B cell (primary cell): Measurements from ENCODE around the gene MFAP1. TPM values are rescaled to one million over a fixed set of nuclear protein-coding genes. Genes with fewer than 3 reads are reported as not detected.

Experiments
- ATAC-seq: fragments of 200-7000 bp; cut with Tn5 transposase; one replicate; pipeline ENCODE4 v1.10.0; 2021; ENCODE audit warnings: low read depth, mild to moderate bottlenecking, moderate number of reproducible peaks, moderate library complexity
- CTCF ChIA-PET: fragments of 350-600 bp; sonication (Branson Sonifier 250); formaldehyde crosslinking; loops from one replicate; lab custom pipeline; 2021; ENCODE audit warnings: antibody characterized with exemption, inconsistent platforms; lab: Charles Lee
- POLR2A ChIA-PET: fragments of 350-600 bp; sonication (Branson Sonifier 250); formaldehyde crosslinking; loops from one replicate; lab custom pipeline; 2021; ENCODE audit warnings: antibody characterized with exemption; lab: Charles Lee
- DNase-seq: peaks from one replicate; pipeline ENCODE4 v3.0.0; 2013
- H2AFZ ChIP-seq: 2 replicates; pipeline ENCODE4 v1.6.1; 2012; ENCODE audit warnings: mild to moderate bottlenecking, low read depth, low read length; ENCODE audit not compliant: insufficient read depth, poor library complexity, severe bottlenecking
- H3K27ac ChIP-seq, 2 donors: 1 replicate in 1 of 2; 2 replicates in 1 of 2; pipeline ENCODE4 v1.5.1; 2012 to 2013; ENCODE audit warnings: low read length in 2 of 2, mild to moderate bottlenecking in 2 of 2, moderate library complexity in 1 of 2
- H3K27me3 ChIP-seq, 4 experiments: fragments of 200-600 bp in 1 of 4; sonication (generic) in 1 of 4; replicated peaks in 1 of 4; 1 replicate in 2 of 4; 2 replicates in 2 of 4; pipeline versions ENCODE4 v1.6.1 to v1.7.0; 2013 to 2016; ENCODE audit warnings: low read length in 3 of 4, mild to moderate bottlenecking in 2 of 4, mixed read lengths in 1 of 4, moderate library complexity in 1 of 4; ENCODE audit not compliant: insufficient read depth in 4 of 4, control insufficient read depth in 3 of 4; ENCODE audit errors: control extremely low read depth in 1 of 4
- H3K36me3 ChIP-seq, 2 experiments: replicated peaks in 1 of 2; 1 replicate in 1 of 2; 2 replicates in 1 of 2; pipeline versions ENCODE4 v1.6.1 to v1.7.1; 2013; ENCODE audit warnings: low read length in 1 of 2; ENCODE audit not compliant: insufficient read depth in 2 of 2, control insufficient read depth in 1 of 2; ENCODE audit errors: control extremely low read depth in 1 of 2, extremely low read depth in 1 of 2
- H3K4me1 ChIP-seq, 2 donors: fragments of 200-600 bp in 1 of 2; sonication (generic) in 1 of 2; 1 replicate in 1 of 2; 2 replicates in 1 of 2; pipeline versions ENCODE4 v1.5.1 to v1.6.1; 2013 to 2017; ENCODE audit warnings: low read length in 2 of 2; ENCODE audit not compliant: control insufficient read depth in 2 of 2, insufficient read depth in 2 of 2
- H3K4me2 ChIP-seq: replicated peaks from 2 replicates; pipeline ENCODE3; 2012; ENCODE audit warnings: mild to moderate bottlenecking, low read depth, low read length; ENCODE audit not compliant: poor library complexity, severe bottlenecking
- H3K4me3 ChIP-seq, 5 experiments: fragments of 200-600 bp in 1 of 5; sonication (generic) in 1 of 5; 1 replicate in 3 of 5; 2 replicates in 2 of 5; pipeline versions ENCODE4 v1.5.1 to v1.7.0; 2011 to 2016; ENCODE audit warnings: low read length in 4 of 5, mild to moderate bottlenecking in 4 of 5, low read depth in 2 of 5, control low read depth in 1 of 5, moderate library complexity in 1 of 5; ENCODE audit not compliant: insufficient read depth in 1 of 5; ENCODE audit errors: control extremely low read depth in 1 of 5, extremely low read depth in 1 of 5
- H3K79me2 ChIP-seq: fragments of 200-600 bp; sonication (generic); one replicate; pipeline ENCODE4 v1.6.0; 2016; ENCODE audit warnings: low read length; ENCODE audit not compliant: control insufficient read depth, insufficient read depth
- H3K9ac ChIP-seq: fragments of 200-600 bp; sonication (generic); 2 replicates; pipeline ENCODE4 v1.6.1; 2017; ENCODE audit warnings: mild to moderate bottlenecking, low read length, moderate library complexity
- H3K9me3 ChIP-seq, 3 donors: one replicate each; pipeline versions ENCODE4 v1.6.1 to v1.7.1; 2013; ENCODE audit warnings: low read length in 2 of 3; ENCODE audit not compliant: control insufficient read depth in 2 of 3, insufficient read depth in 1 of 3; ENCODE audit errors: control extremely low read depth in 1 of 3
- H4K20me1 ChIP-seq: 2 replicates; pipeline ENCODE4 v1.6.0; 2012; ENCODE audit warnings: mild to moderate bottlenecking, low read length; ENCODE audit not compliant: insufficient read depth, control insufficient read depth, poor library complexity, severe bottlenecking
- H3K27ac Mint-ChIP-seq: one replicate; pipeline ENCODE4 v1.8.0; 2021; ENCODE audit warnings: mixed read lengths
- H3K27me3 Mint-ChIP-seq: one replicate; pipeline ENCODE4 v1.8.0; 2021; ENCODE audit warnings: mixed read lengths
- H3K4me1 Mint-ChIP-seq: one replicate; pipeline ENCODE4 v1.8.0; 2021; ENCODE audit warnings: mixed read lengths
- H3K4me3 Mint-ChIP-seq: one replicate; pipeline ENCODE4 v1.8.0; 2021; ENCODE audit warnings: mixed read lengths
- H3K9me3 Mint-ChIP-seq: one replicate; pipeline ENCODE4 v1.8.0; 2022; ENCODE audit warnings: mixed read lengths; ENCODE audit not compliant: insufficient read depth
- EZH2 ChIP-seq: IDR thresholded peaks from 2 replicates; pipeline ENCODE4 v1.6.1; 2012; ENCODE audit warnings: borderline replicate concordance, low read depth, mild to moderate bottlenecking, moderate library complexity, low read length; ENCODE audit not compliant: insufficient read depth, poor library complexity, severe bottlenecking
- WGBS: methylation state at CpG from one replicate; pipeline ENCODE4 v1.1.5; 2013; ENCODE audit warnings: missing lambda C conversion rate; ENCODE audit not compliant: insufficient coverage; 5-methylcytosine and 5-hydroxymethylcytosine counted together
- intact Hi-C: fragments of 100-400 bp; cut with micrococcal nuclease; formaldehyde crosslinking; loops from one replicate; pipeline ENCODE4 v1.10.0; 2022
- polyA plus RNA-seq: library from polyadenylated mRNA; depleted of rRNA; stranded (reverse); fragments of >200 nt; gene quantifications from 2 replicates; pipeline ENCODE4 v1.2.3, GENCODE V29; 2012
- total RNA-seq, 2 donors: library from RNA; stranded (reverse); fragments of 120-200 nt in 1 of 2; gene quantifications; 1 replicate in 1 of 2; 2 replicates in 1 of 2; pipeline versions ENCODE4 v1.2.3 to v1.2.4, GENCODE V29; 2013 to 2022
- TF ChIP-seq, protein P1 (sequence below): fragments of 200-600 bp; IDR thresholded peaks from one replicate; pipeline ENCODE4 v1.8.0; 2022; ENCODE audit warnings: antibody characterized with exemption, mild to moderate bottlenecking

The MFAP1 gene
- total and polyA plus RNA-seq, 2 donors (not counting 1 experiment from before 2014, with no cell fraction given), result 3.4 to 22.1 TPM

DNA sequence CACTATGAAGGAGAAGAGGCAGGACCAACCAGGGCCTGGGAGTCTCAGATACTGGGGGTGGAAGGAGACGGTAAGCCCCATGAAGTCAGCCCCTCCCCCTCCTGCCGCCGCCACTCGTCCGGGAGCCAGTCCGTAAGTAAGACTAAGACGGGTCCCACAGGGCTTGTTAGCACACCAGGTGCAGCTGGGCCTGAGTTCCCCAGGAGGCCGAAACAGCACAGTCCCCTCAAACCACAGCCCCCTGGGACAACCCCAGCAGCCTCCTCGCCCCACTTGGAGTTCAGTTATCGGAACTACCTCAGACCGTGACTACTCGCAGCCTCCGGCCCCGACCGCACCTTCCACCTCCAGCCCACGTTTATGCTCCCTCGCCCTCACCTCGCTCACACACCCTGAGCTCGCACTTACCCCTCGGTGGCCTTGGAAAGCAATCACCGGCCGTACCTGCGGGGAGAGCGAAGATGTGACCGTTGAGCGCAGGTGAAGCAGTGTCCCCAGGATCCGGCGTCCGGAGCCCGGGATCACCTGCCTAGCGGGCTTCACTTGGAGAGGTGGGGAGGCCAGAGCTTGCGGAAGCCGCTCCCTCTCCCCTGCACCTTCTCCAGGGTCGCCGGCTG lies 48.3 kb downstream of the MFAP1 start:
- H3K27ac Mint-ChIP-seq, result peak overlapping the region; percentile 97
- no peaks in the 10 kb centered on the region for H3K9me3 ChIP-seq
- peaks cover 44% of the 10 kb centered on the region for H3K4me1 Mint-ChIP-seq
- no peaks in the 10 kb centered on the region for H3K27me3 ChIP-seq
- H3K4me3 Mint-ChIP-seq, result peak overlapping the region; percentile 96
- H3K79me2 ChIP-seq, result peaks cover 10% of the 10 kb centered on the region
- peak overlapping the region; percentile 73 to 76 for H3K27ac ChIP-seq
- ChIA-PET POLR2A (interaction anchor here (0.6 to 4.8 kb wide), 13 partner anchors 11 to 1282 kb away, joined by 3 to 72 read pairs (median 8); partner anchors contain the start of genes HYPK, MFAP1, PDIA3 and SERF2), CTCF (interaction anchor here (0.8 to 11.4 kb wide), 12 partner anchors 8 to 67 kb away, joined by 3 to 150 read pairs (median 6); partner anchors contain the start of genes HYPK, SERF2, SERINC4 and WDR76)
- H3K4me1 ChIP-seq, result peaks cover 16 to 30% of the 10 kb centered on the region in 2 donors
- intact Hi-C loops, result loop anchor here (1.0 kb wide), 4 partner anchors 16 to 48 kb away; partner anchors contain the start of genes MFAP1 and SERF2
- no peak for TF ChIP-seq EZH2
- TF ChIP-seq, protein P1, sequence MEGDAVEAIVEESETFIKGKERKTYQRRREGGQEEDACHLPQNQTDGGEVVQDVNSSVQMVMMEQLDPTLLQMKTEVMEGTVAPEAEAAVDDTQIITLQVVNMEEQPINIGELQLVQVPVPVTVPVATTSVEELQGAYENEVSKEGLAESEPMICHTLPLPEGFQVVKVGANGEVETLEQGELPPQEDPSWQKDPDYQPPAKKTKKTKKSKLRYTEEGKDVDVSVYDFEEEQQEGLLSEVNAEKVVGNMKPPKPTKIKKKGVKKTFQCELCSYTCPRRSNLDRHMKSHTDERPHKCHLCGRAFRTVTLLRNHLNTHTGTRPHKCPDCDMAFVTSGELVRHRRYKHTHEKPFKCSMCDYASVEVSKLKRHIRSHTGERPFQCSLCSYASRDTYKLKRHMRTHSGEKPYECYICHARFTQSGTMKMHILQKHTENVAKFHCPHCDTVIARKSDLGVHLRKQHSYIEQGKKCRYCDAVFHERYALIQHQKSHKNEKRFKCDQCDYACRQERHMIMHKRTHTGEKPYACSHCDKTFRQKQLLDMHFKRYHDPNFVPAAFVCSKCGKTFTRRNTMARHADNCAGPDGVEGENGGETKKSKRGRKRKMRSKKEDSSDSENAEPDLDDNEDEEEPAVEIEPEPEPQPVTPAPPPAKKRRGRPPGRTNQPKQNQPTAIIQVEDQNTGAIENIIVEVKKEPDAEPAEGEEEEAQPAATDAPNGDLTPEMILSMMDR, result no peak
- ATAC-seq, result peak; percentile 74
- peaks cover 10 to 37% of the 10 kb centered on the region in 2 experiments for H3K36me3 ChIP-seq
- peak overlapping the region; percentile 78 for H3K9ac ChIP-seq
- 8% methylated on average over 35 of the region's 35 CpGs for WGBS
- H3K9me3 Mint-ChIP-seq, result no peaks in the 10 kb centered on the region
- peak overlapping the region; percentile 75 for H2AFZ ChIP-seq
- peaks cover 42% of the 10 kb centered on the region for H4K20me1 ChIP-seq
- H3K27me3 Mint-ChIP-seq, result no peaks in the 10 kb centered on the region
- H3K4me3 ChIP-seq, result peak overlapping the region; percentile 59 to 93 (median 80)
- DNase-seq, result peak; percentile 94
- peak overlapping the region; percentile 96 for H3K4me2 ChIP-seq
